Left renal pelvis (tissue), 4 donors: Measurements from ENCODE around the gene RPS18. TPM values are rescaled to one million over a fixed set of nuclear protein-coding genes. Genes with fewer than 3 reads are reported as not detected.

Source experiments
- DNase-seq, 4 donors: peaks; one replicate each; pipeline ENCODE4 v3.0.0-alpha.2; 2013; ENCODE audit warnings: low read depth in 4 of 4, low spot score in 3 of 4
- polyA plus RNA-seq, 4 donors: library from polyadenylated mRNA; unstranded; fragments of 120-200 nt; gene quantifications; one replicate each; pipeline ENCODE4 v1.2.1, GENCODE V29; 2013; ENCODE audit not compliant: insufficient read length in 4 of 4

RPS18 gene
- polyA plus RNA-seq, 4 donors, result 2,948 to 3,391 (median 3,096) TPM

DNA sequence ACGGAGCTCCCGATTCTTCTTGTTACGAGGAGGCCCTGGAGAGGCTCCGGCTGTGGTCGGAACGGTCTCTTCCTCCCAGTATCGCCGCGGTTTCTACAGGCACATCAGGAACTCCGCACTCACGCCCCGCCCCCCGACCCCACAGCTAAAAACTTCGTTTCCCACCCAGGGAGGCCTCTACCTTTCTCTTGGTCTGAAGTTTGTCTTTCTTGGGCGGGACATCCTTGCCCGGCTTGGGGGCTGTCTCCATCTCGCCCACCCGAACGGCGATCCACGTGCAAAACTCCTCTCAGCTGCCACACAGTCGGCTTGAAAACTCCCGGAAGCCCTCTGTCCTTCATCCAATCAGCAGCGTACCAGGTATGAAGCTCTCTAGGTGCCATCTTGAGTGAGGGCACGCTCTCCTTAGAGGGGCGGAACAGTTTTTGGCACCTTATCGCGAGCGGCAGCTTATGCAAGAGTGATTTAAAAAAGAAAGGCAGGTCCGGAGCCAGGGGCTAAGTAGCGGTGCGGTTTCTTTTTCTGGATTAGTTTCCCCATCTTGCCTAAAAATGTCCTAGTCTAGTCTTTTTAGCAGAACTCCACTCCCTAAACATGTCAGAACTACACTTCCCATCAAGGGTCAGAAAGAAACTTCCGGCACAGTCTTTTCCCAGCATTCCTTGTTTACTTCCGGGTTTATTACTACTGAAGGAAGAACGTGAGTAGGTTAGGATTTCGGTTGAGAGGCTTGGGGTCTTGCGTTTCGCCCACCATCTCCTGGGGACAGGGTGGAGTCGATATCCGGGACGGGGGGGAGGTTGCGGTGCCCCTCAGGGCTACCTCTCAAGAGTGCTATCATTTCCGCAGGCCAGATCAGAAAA is 17.3 kb downstream of the RPS18 start, which contains the start of the genes PFDN6 and WDR46:
Gene PFDN6 (plus strand): TSS at position 681 of the 863 bp plus-strand sequence. CDS start 256 bp downstream, outside the sequence.
Gene WDR46 (minus strand): TSS at position 319 of the 863 bp plus-strand sequence. CDS start 69 bp downstream, at position 250.
- peak in 3 of 4 donors; percentile 87 to 92 (median 89) for DNase-seq

DNA sequence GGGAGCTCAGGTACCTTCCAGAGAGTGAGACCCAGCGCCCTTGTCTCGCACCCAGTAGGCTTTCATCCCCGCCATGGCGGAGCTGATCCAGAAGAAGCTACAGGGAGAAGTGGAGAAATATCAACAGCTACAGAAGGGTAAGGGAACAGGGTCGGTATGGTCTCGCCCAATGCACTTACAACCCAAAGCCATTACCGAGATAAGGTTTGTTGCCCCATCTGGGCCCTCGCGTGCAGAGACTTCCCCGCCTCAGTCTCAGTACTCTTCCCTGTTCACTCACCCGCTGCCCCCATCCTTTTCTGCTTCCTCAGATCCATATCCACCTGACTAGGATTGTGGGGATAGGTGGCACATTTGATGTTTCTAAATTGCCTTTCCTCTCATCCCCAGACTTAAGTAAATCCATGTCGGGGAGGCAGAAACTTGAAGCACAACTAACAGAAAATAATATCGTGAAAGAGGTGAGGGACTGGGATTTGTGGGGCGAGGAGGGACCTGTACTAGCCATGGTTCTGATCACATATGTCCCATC is 18.0 kb downstream of the RPS18 start:
- DNase-seq, result no peak

- no peak for DNase-seq
Measured at GRCh38 chr6:33290459-33290858, 18.6 kb downstream of the RPS18 start.

- no peak for DNase-seq
Measured at GRCh38 chr6:33292996-33293682, 21.3 kb downstream of the RPS18 start.

- no peak for DNase-seq
Measured at GRCh38 chr6:33294086-33294823, 22.4 kb downstream of the RPS18 start.

- no peak for DNase-seq
Measured at GRCh38 chr6:33295621-33296369, 23.9 kb downstream of the RPS18 start.

DNA sequence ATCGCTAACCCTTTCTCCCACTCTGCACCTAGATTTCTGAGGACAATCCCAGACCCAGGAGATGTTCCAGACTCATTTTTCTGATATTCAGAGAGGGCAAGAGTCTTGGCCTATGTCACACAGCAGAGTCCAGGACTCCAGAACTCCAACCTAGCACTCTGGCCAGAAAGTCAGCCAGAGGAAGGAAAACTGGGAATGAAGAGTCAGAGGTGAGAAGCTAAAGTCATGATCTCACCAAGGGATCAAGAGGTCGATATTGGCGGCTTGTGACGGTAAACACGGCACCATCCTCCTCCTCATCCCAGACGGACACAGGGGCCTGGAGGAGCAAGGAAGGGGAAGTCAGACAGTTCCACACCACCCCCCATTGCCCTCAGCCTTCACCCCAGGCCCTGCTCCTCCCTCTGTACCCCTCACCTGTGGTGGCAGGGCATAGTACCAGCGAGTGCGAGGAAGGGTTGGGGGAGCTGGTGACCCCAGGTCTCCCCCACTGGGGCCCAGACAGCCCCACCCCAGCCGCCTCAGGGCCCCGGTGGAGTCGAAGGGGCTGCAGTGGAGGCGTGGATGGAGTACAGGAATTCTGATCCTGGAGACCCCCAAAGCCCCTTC is 25.0 kb downstream of the RPS18 start:
- DNase-seq, result no peak

DNA sequence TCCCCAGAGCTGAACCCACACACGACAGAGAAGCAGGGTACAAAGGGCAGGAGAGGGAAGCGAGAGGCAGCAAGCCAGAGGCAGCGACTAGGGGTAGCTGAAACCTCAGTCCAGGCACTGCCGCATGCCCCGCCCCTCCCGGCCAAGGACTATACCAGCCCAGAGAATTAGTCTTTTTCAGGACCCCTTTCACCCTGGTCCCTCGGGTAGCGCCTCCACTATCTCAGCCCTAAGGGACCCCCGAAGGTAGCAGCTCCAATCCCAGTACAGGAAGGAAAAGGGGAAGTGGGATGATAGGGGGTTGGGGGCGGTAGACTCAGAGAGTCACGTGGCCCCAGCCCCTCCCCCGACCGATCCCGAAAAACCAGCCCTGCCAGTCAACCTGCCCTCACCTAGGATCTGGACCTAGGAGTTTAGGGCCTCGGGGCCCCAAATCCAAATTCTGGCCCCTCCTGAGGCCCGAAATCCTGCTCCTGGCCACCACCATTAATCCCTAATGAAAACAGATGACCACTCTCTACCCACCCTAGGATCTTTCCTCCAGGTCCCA is 25.6 kb downstream of the RPS18 start:
- DNase-seq, result peak in 1 of 4 donors; percentile 33

- peak in 1 of 4 donors; percentile 51 for DNase-seq
Measured at GRCh38 chr6:33297956-33298772, 26.3 kb downstream of the RPS18 start.

GRCh38 chr6:33298773-33299236 is 26.9 kb downstream of the RPS18 start, which contains the start of gene RGL2:
RGL2 (minus strand) TSS chr6:33298942; CDS start chr6:33298610, 332 bp downstream.
- peak in 1 of 4 donors; percentile 32 for DNase-seq

DNA sequence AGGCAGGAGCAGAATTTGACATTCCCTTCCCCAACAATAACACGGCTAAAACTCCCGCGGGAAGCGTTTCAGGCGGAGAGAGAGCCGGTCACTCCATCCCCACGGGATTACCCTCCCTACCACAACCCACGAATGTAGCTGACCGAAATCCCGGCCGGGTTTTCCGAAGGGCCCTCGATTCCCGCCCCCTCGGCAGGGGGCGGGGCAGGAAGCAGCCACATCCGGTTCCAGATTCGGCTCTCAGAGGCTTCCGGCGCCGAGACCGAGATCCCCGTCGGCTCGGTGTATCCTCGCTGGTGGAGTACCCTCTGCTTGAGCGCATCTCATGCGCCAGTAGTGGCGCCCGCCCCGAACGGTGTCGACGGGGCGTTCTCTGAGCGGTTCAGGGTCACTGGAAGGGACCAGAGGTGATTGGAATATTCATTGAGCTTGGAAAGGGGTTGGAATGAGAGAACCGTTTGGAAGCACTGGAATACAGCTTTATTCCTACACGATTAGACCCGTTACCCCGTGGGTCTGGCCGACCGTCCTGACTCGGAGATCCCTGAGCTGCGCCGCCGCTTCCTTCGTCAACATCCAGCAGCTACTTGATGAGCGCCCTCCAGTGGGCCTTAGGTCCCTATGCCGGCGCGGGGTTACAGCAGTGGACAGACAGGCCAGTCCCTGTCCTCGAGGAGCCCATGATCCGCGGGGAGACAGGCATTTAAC is 27.5 kb downstream of the RPS18 start:
- peak in 2 of 4 donors; percentile 87 to 88 for DNase-seq

- DNase-seq, result no peak
Measured at GRCh38 chr6:33301877-33302276, 30.0 kb downstream of the RPS18 start.

DNA sequence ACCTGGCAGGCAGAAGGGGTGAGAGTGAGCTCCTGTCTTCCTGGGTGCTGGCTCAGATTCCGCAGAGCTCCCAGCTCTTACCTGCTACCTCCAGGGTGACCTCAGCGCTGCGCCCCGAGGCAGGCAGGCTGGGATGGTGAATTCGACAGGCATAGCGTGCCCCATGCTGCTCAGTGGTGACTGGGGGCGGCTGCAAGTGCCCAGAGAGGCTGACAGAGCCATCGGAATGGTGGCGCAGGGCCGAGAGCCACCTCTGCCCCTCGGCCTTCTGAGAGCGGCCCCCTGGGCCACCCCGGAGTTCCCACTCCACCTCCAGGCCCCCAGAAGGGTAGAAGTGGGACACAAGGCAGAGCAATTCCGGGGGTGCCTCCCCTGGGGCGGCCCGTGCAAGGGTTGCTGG is 32.3 kb downstream of the RPS18 start:
- no peak for DNase-seq

GRCh38 chr6:33305052-33305451 is 33.2 kb downstream of the RPS18 start:
- DNase-seq, result no peak

DNA sequence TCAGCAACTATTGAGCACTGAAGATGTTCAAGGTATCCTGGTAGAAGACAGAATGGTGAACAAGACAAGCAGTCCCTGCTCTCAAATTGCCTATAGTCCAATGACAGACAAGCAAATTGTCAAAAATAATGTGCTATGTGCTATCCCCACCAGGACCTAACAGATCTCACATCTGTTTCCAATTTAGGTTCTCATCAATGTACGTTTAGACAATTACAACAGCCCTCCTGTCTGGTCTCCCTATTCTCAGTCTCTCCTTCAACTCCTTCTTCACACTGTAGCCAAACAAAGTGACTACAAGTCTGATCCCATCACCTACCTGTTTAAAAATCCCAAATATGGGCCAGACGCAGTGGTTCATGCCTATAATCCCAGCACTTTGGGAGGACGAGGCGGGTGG is 34.5 kb downstream of the RPS18 start:
- no peak for DNase-seq

DNA sequence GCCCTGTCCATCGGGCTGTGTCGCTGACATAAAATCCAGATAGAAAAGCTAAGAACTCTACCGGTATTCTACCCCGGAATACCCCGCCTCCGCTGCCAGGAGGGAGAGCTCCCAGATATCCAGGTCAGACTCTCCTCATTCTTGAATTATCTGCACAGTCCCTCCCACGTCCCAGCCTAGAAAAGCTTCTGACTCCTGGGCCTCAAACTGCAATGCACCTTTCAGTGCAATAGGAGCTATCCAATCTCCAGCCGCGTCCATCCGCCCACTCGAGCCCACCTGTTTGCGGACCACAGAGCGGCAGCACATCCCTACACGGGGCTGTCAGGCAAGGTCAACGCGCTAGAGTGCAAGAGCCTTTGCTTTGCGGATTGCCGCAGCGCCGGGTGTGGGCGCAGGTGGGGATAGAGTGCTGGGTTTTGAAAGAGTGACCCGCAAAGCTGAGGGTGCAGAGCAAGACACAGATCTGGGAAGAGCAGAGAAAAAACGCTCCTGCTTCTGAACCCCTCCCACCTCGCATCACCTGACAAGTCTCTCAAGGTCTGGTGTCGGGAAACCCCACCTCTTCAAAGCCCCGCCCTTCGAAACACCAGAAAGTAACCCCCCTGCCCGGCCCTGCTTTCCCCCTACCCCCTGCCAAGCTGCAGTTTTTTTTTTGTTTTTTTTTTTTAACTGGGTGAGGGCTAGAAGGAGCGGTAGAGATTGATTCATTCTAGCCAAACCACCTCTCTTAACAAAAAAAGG is 40.7 kb downstream of the RPS18 start:
- peak in 2 of 4 donors; percentile 28 to 41 for DNase-seq
